HepG2 (cell line): ENCODE data around the gene AAMP.
"Not testable (repeated sequence)": the region's sequence is repeated elsewhere in the genome, so short reads cannot be mapped to it uniquely, and the experiment has no call there.

Experiments used
- ATF7 ChIP-seq, 2 experiments: fragments of 450-650 bp in 1 of 2; sonication (generic) in 1 of 2; formaldehyde crosslinking in 1 of 2; IDR thresholded peaks; 2 replicates each; pipeline versions ENCODE4 v1.4.0 to v1.6.1; 2016 to 2020; ENCODE audit warnings: antibody characterized with exemption in 1 of 2, mild to moderate bottlenecking in 1 of 2, missing genetic modification reagents in 1 of 2
- HNF4A ChIP-seq: sonication (generic); formaldehyde crosslinking; IDR thresholded peaks from 2 replicates; pipeline ENCODE4 v1.4.0; 2020; ENCODE audit warnings: missing genetic modification reagents
- KDM6A ChIP-seq: IDR thresholded peaks from 2 replicates; pipeline ENCODE4 v1.6.1; 2016; ENCODE audit warnings: low read depth
- MXI1 ChIP-seq: IDR thresholded peaks from 3 replicates; pipeline ENCODE4 v1.6.1; 2012; ENCODE audit warnings: low read depth, low read length, inconsistent platforms, borderline replicate concordance
- SOX13 ChIP-seq, 3 experiments: fragments of 450-650 bp in 1 of 3; sonication (generic) in 1 of 3; formaldehyde crosslinking in 1 of 3; IDR thresholded peaks in 2 of 3; conservative IDR thresholded peaks in 1 of 3; 2 replicates each; pipeline versions ENCODE4 v1.5.0 to v1.6.1; 2016 to 2020; ENCODE audit warnings: antibody characterized with exemption in 1 of 3, mild to moderate bottlenecking in 1 of 3, missing compliant biosample characterization in 1 of 3, missing genetic modification reagents in 1 of 3, moderate library complexity in 1 of 3
- SRF ChIP-seq: IDR thresholded peaks from 2 replicates; pipeline ENCODE4 v1.6.1; 2011; ENCODE audit warnings: mild to moderate bottlenecking, low read depth, low read length, moderate library complexity
- TCF7L2 ChIP-seq: IDR thresholded peaks from 2 replicates; pipeline ENCODE4 v1.6.1; 2011; ENCODE audit warnings: mild to moderate bottlenecking, low read depth, low read length, moderate library complexity
- ZMAT3 ChIP-seq: sonication (generic); formaldehyde crosslinking; conservative IDR thresholded peaks from 2 replicates; pipeline ENCODE4 v1.7.0; 2021; ENCODE audit warnings: missing genetic modification reagents
- ZSCAN21 ChIP-seq: sonication (generic); formaldehyde crosslinking; IDR thresholded peaks from 2 replicates; pipeline ENCODE4 v1.8.0; 2022; ENCODE audit warnings: mild to moderate bottlenecking, missing genetic modification reagents, moderate library complexity, borderline replicate concordance
- TF ChIP-seq, protein P1 (sequence below): sonication (generic); formaldehyde crosslinking; IDR thresholded peaks from 2 replicates; pipeline ENCODE4 v1.5.0; 2020; ENCODE audit warnings: mild to moderate bottlenecking, missing genetic modification reagents, moderate library complexity
- TF ChIP-seq, protein P2 (sequence below): sonication (generic); formaldehyde crosslinking; IDR thresholded peaks from 2 replicates; pipeline ENCODE4 v1.8.1; 2023; ENCODE audit warnings: missing genetic modification reagents, mild to moderate bottlenecking, borderline replicate concordance

DNA sequence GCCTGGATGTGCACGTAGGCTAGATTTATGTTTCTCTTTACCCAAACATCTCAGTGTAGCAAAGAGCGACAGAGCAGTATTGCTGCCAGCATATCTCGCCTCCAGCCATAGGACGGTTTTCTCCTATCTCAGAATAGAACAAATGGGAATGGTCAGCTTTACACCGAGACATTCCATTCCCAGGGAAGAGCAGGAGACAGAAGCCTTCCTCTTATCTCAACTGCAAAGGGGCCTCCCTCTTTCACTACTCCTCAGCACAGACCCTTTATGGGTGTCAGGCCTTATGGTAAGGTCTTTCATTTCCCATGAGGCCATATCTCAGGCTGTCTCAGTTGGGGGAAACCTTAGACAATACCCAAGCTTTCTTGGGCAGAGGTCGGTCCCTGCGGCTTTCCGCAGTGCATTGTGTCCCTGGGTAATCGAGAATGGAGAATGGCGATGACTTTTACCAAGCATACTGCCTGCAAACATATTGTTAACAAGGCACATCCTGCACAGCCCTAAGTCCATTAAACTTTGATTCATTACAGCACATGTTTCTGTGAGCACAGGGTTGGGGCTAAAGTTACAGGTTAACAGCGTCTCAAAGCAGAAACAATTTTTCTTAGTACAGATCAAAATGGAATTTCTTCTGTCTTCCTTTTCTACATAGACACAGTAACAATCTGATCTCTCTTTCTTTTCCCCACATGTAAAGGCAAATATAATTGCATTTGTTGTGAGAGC, 41.8 kb upstream of the AAMP start:
- not testable (repeated sequence) for TF ChIP-seq ZSCAN21 (CRISPR knock-in tag); SRF; KDM6A (CRISPR knock-in tag); ZMAT3; TCF7L2; MXI1; ATF7 (IDR thresholded peaks at IDR 0.05); ATF7 (CRISPR knock-in tag; IDR thresholded peaks at IDR 0.05); SOX13 (IDR thresholded peaks at IDR 0.05); SOX13 (CRISPR knock-in tag; conservative IDR thresholded peaks at IDR 0.05 in 1 of 2, IDR thresholded peaks at IDR 0.05 in 1 of 2)
- TF ChIP-seq HNF4A (CRISPR knock-in tag), result peak; percentile 26; the same call in 1 of the 2 replicates
- TF ChIP-seq, protein P1, sequence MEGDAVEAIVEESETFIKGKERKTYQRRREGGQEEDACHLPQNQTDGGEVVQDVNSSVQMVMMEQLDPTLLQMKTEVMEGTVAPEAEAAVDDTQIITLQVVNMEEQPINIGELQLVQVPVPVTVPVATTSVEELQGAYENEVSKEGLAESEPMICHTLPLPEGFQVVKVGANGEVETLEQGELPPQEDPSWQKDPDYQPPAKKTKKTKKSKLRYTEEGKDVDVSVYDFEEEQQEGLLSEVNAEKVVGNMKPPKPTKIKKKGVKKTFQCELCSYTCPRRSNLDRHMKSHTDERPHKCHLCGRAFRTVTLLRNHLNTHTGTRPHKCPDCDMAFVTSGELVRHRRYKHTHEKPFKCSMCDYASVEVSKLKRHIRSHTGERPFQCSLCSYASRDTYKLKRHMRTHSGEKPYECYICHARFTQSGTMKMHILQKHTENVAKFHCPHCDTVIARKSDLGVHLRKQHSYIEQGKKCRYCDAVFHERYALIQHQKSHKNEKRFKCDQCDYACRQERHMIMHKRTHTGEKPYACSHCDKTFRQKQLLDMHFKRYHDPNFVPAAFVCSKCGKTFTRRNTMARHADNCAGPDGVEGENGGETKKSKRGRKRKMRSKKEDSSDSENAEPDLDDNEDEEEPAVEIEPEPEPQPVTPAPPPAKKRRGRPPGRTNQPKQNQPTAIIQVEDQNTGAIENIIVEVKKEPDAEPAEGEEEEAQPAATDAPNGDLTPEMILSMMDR, result not testable (repeated sequence)
- TF ChIP-seq, protein P2, sequence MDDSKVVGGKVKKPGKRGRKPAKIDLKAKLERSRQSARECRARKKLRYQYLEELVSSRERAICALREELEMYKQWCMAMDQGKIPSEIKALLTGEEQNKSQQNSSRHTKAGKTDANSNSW (CRISPR knock-in tag), result not testable (repeated sequence)
